Measurements from ENCODE around the gene CAMTA1.

The CAMTA1 gene

DNA sequence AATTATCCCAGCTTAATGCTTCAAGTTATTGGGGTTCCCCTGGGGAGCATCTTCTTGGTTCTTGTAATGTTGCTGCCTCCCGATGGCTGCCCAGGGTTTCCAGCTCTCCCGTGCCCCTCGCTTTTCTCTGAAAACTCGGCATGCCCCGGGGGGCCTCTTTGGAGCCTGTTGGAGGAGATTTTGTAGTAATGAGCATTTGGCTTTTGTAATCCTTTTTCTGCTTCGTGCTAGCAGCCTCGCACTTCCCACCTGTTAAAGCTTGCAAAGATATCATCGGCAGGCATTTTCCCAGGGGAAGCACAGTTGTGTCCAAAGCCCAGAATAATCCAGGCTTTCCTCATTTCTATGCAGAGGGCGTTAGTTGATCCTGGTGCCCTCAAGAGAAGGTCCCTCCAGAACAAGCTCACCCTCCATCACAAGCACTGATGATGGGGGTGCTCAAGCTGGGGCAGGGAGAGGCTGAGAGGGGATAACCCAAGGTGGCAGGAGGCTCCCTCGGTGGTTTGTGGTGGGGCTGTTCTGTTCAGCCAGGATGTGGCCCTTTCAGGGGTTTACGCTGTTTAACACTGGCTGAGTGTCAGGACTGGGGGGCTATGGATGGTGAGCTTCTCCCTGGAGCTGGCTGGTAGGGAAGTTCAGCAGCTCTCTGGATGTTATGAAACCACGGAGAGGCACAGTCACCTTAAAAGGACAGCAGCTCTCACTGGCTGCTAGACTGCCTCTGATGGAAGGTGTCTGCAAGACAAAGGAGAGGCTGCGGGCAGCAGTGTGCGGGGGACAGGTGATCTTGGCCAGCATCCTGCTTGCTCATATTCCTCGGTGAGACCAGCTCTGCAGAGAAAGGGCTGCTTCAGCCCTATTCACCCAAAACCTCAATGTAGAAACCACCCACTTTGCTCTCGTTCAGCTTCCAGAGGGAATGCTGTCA, 508.7 kb downstream of the CAMTA1 start:
- no peak for DNase-seq (ENCODE audit: low read depth)
- no peak overlapping the region for H3K4me3 ChIP-seq (ENCODE audit: low read length)
- TF ChIP-seq, protein P1, sequence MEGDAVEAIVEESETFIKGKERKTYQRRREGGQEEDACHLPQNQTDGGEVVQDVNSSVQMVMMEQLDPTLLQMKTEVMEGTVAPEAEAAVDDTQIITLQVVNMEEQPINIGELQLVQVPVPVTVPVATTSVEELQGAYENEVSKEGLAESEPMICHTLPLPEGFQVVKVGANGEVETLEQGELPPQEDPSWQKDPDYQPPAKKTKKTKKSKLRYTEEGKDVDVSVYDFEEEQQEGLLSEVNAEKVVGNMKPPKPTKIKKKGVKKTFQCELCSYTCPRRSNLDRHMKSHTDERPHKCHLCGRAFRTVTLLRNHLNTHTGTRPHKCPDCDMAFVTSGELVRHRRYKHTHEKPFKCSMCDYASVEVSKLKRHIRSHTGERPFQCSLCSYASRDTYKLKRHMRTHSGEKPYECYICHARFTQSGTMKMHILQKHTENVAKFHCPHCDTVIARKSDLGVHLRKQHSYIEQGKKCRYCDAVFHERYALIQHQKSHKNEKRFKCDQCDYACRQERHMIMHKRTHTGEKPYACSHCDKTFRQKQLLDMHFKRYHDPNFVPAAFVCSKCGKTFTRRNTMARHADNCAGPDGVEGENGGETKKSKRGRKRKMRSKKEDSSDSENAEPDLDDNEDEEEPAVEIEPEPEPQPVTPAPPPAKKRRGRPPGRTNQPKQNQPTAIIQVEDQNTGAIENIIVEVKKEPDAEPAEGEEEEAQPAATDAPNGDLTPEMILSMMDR (IDR thresholded peaks at IDR 0.05; ENCODE audit: insufficient read depth, low read depth, low read length, missing control alignments) = no peak

DNA sequence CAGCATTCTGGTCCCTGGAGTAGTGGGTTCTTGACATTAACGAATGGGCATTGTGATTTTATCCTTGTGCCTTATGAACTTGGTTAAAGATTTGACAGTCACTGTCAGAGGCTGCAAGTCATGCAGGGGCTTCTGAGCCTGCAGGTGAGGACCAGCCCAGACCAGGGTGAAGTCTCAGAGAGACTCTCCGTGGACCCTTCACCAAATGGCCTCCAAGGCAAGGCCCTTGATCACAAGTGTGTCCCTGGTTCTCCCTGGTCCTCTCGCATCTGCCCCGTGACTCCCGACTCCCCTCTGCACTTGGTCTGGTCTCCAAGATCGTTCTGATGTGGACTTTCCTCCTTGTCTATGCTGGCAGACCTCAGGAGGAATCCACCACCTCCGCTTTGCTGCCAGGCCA, 509.4 kb downstream of the CAMTA1 start:
- no peak overlapping the region for H3K4me3 ChIP-seq (ENCODE audit: low read length)
- TF ChIP-seq, protein P1 (IDR thresholded peaks at IDR 0.05; ENCODE audit: insufficient read depth, low read depth, low read length, missing control alignments) = no peak
- no peak for DNase-seq (ENCODE audit: low read depth)

DNA sequence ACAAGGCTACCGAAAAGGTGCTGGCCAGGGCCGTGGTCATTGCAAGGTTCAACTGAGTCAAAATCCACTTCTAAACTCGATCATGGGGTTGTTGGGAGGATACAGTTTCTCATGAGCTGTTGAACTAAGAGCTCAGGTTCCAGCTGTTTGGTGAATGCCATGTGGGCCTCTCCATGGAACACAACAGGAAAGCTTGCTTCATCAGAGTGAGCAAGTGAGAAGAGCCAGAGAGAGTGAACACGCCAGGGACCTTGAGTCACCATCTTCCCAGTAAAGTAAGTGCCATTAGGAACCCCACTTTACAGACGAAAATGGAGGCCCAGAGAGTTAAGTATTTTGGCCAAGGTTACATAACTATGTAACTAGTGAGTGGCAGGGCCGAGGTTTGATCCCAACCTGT, 510.7 kb downstream of the CAMTA1 start:
- no peak overlapping the region for H3K4me3 ChIP-seq (ENCODE audit: low read length)
- no peak for DNase-seq (ENCODE audit: low read depth)
- TF ChIP-seq, protein P1 (IDR thresholded peaks at IDR 0.05; ENCODE audit: insufficient read depth, low read depth, low read length, missing control alignments) = no peak

DNA sequence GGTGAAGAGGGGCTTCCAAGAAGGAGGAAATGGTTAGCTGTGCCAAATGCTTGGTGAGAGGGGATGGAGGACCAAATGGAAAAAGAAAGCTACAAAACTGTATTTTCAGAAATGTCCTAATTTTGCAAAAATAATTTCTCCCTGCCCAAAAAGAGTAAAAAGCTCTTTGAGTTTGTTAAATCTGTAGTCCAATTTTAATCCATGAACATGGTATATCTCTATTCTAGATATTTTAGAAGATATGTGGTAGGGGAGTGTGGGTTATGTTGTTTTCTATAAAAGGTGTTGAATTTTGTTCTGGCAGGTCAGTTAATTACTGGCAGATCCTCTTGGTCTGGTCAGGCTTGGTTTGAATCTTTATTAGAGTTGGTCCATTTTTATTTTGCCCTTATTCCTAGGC, 511.7 kb downstream of the CAMTA1 start:
- no peak overlapping the region for H3K4me3 ChIP-seq (ENCODE audit: low read length)
- no peak for DNase-seq (ENCODE audit: low read depth)
- TF ChIP-seq, protein P1 (IDR thresholded peaks at IDR 0.05; ENCODE audit: insufficient read depth, low read depth, low read length, missing control alignments) = no peak

DNA sequence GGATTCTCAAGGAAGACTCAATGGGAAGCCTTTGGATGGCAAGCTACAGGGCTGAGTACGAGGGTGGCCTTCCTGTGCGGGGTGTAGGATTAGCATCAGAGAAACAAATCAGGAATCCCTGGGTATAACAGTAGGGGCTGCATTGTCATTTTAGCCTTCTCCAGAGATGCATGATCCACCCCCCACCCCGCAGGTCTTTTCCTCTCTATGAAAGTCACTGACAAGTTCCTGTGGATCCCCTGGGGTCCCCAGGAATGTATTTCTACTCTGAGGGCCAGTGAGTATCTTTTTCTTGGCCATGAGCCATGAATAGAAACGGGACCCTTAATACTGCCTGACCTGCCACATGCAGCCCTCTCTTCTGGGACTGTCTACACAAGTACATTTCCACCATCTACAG, 512.9 kb downstream of the CAMTA1 start:
- DNase-seq (ENCODE audit: low read depth) = no peak
- H3K4me3 ChIP-seq (ENCODE audit: low read length) = no peak overlapping the region
- TF ChIP-seq, protein P1 (IDR thresholded peaks at IDR 0.05; ENCODE audit: insufficient read depth, low read depth, low read length, missing control alignments) = no peak

DNA sequence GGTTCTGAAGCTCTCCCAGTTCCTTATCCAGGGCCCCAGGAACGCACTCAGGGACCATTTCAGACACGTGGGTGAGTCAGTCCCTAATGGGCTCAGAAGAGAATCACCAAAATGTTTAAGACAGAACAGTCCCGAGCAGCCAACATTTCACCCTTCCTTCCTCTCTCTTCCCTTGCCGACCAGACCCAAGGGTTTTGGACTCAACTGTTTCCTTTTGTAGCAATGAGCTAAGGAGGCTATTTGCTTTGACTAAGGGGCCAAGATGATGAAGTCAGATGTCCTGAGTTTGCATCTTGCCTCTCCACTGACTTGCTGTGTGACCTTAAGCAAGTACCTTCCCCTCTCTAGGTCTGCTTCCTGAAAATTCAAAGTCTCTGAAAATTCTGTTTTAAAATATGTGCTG, 513.5 kb downstream of the CAMTA1 start:
- no peak overlapping the region for H3K4me3 ChIP-seq (ENCODE audit: low read length)
- TF ChIP-seq, protein P1 (IDR thresholded peaks at IDR 0.05; ENCODE audit: insufficient read depth, low read depth, low read length, missing control alignments) = no peak
- no peak for DNase-seq (ENCODE audit: low read depth)

Data from epithelial cell of esophagus (primary cell).